HG03469 (cell line): ENCODE results near the gene TMC3.

ENCODE experiments used
- ATAC-seq: cut with Tn5 transposase; IDR thresholded peaks from one replicate; pipeline ENCODE4 v1.9.1; 2021; ENCODE audit warnings: mild to moderate bottlenecking, moderate library complexity, moderate number of reproducible peaks; ENCODE audit not compliant: unreplicated experiment

TMC3 gene

DNA sequence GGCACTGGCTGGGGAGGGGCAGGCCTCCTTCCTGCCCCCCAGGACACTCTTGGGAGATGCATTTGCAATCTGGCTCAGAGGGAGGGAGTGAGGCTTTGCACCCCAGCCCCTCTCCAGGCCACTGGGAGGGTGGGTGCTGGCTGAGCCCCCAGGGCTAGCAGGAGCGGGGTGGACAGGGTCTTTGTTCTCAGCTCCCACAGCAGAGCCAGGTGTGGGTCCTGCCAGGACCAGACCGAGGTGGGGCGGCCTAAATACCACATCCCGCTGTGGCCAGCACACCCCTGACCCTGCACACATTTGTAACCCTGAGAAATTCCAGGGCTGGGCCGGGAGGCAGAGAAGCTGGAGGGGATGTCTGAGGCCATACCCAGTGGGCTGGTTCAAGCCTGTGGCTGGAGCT, 91.1 kb downstream of the TMC3 start:
- no peak for ATAC-seq

DNA sequence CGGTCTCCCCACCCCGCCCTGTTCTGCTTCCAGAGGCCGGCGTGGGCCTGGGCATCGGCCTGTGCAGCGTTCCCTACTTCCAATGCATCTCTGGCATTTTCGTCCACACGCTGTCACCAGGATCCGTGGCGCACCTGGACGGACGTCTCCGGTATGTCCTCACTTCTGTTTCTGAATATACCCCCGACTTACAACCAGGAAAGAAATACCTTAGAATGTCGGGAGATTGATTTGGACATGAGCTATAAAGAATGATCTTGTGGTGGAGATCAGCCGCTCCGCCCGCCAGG, 91.5 kb downstream of the TMC3 start:
- no peak for ATAC-seq

DNA sequence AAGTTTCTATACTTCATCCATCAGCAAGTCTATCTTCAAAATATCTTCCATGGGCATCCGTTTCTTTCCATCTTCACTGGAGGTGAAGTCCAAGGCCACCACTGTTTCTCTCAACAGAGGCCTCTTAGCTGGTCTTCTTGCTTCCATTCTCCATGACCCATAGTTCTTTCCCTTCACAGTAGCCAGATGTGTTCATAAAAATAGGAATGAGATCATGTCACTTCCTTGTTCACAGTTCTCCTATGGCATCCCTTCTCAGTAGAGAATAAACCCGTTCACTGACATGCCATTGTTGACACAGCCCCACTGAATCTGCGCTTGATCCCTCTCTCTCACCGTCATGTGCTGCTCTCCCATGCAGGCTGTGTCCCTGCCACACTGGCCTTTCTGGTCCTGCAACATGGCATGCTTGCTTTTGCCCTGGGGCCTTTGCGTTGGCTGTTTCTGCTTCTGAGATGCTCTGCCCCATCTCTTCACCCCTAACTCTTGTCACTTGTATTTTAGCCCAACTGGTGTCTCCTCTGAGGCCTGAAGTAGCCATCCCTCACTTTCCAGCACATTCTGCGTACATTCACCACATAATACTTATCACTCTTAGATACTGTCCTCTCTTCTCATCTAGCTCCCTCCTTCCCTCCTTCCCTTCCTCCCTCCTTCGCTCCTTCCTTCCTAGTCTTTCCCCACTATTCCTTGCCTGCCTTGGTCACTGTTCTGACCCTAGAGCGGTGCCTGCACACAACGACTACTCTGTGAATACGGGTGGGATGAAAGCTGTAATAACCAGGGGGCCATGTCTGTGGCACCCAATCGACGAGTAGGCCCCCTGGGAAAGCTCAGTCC, 92.0 kb downstream of the TMC3 start:
- ATAC-seq = no peak

GRCh38 chr15:81281456-81281735, 92.6 kb downstream of the TMC3 start:
- ATAC-seq = no peak
